HG02623 (cell line): ENCODE data around the gene PDZD2.
A peak's percentile ranks its signal among the peaks of the same experiment; 100 is the strongest.

Source experiments
- ATAC-seq: cut with Tn5 transposase; IDR thresholded peaks from one replicate; pipeline ENCODE4 v1.9.1; 2021; ENCODE audit warnings: moderate library complexity; ENCODE audit not compliant: unreplicated experiment

Gene PDZD2

DNA sequence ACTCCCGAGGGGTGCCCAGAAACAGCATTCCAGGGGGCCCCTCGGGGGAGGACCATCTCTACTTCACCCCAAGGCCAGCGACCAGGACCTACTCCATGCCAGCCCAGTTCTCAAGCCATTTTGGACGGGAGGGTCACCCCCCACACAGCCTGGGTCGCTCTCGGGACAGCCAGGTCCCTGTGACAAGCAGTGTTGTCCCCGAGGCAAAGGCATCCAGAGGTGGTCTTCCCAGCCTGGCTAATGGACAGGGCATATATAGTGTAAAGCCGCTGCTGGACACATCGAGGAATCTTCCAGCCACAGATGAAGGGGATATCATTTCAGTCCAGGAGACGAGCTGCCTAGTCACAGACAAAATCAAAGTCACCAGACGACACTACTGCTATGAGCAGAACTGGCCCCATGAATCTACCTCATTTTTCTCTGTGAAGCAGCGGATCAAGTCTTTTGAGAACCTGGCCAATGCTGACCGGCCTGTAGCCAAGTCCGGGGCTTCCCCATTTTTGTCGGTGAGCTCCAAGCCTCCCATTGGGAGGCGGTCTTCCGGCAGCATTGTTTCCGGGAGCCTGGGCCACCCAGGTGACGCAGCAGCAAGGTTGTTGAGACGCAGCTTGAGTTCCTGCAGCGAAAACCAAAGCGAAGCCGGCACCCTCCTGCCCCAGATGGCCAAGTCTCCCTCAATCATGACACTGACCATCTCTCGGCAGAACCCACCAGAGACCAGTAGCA, 451.3 kb downstream of the PDZD2 start:
- ATAC-seq, result no peak

- ATAC-seq, result no peak
Observed at GRCh38 chr5:32090755-32091128, 451.8 kb downstream of the PDZD2 start.

DNA sequence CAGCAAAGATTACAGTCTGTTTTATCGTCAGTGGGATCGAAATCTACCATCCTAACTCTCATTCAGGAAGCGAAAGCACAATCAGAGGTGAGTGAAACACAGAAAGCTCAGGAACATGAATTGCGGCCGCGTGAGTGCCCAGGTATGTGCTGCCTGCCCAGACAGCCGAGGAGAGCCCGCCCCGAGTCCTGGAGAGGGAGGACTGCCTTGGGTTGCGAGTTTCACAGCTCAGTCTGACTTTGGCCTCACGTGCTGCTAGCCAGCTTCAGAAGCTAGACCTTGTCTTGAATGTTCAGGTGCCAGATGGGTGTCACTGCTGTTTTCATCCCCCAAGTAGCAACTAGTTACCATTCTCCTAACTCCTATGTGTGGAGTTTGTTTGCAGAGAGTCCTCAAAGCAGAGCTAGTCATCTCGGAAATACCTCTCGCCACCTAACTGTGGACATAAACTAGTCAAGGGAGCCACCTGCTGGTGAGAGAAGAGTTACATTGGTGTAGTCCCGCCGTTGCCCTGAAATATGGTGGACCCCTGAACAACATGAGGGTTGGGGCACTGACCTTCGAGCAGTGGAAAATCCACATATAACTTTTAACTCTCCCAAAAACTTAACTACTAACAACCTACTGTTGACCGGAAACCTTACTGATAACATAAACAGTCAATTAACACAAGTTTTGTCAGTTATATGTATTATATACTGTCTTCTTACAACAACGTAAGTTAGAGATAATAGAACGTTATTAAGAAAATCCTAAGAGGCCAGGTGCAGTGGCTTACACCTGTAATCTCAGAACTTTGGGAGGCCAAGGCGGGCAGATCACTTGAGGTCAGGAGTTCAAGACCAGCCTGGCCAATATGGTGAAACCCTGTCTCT, 454.2 kb downstream of the PDZD2 start:
- peak; percentile 93 for ATAC-seq

GRCh38 chr5:32094691-32095090, 455.8 kb downstream of the PDZD2 start:
- no peak for ATAC-seq

DNA sequence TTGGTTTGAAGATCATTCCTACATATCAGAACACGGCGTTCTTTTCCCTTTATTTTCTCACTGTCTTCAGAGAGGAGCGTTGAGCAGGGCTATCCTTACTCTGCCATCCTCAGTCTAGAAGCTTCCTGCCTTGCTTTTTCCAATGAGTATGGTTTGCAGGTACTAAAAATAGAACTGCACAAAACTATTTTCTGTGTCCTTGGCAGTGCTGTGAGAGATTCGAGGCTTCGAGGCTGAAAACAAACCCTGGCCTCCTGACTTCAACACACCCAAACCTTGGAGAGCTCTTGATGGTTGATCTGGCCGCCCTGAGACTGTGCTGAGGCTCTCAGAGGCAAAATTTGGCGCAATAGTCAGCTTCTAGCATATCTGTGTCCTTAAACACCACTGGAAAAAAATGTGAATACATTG, 456.3 kb downstream of the PDZD2 start:
- ATAC-seq, result no peak

DNA sequence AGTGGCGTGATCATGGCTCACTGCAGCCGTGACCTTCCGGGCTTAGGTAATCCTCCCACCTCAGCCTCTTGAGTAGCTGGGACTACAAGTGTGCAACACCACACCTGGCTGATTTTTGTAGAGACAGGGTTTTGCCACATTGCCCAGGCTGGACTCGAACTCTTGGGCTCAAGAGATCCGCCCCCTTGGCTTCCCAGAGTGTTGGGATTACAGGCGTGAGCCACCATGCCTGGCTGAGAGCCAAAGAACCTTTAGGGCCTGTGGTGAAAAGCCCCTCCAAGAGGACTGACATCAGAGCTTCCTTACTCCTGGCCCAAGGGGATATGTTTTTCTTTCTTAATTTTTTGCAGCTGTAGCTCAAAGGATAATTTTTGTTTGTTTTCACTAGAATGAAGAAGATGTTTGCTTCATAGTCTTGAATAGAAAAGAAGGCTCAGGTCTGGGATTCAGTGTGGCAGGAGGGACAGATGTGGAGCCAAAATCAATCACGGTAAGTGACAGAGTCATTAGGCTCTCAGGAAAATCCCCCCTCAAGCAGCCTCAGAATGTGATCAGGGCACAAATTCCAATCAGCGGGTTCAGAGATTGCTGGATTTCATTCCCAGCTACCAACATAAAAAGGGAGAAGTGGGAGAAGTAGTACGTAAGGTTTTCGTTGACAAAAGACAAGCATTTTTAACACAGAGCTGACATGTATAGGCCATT, 458.1 kb downstream of the PDZD2 start:
- no peak for ATAC-seq

- ATAC-seq, result no peak
Observed at GRCh38 chr5:32098291-32098690, 459.4 kb downstream of the PDZD2 start.

DNA sequence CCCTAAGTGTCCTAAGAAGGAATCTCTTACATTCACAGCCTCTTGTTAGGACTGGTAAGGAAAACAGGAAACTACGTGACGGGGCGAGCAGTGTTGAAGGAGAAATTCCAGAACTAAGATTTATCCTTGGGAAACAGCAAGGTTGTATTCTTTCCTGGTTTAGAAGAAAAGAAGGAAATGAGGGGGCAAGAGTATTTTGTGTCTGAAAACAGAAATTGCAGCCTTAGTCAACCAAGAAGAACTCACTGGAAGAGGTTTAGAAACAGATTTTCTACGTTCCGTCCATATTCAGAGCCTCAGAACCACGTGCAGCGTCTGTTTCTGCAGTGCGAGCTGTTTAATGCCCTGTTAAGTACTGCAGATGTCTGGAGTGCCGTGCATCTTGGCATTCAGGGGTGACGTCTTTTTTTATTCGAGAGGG, 460.0 kb downstream of the PDZD2 start:
- ATAC-seq, result no peak

GRCh38 chr5:32099486-32100035, 460.6 kb downstream of the PDZD2 start:
- ATAC-seq, result no peak

DNA sequence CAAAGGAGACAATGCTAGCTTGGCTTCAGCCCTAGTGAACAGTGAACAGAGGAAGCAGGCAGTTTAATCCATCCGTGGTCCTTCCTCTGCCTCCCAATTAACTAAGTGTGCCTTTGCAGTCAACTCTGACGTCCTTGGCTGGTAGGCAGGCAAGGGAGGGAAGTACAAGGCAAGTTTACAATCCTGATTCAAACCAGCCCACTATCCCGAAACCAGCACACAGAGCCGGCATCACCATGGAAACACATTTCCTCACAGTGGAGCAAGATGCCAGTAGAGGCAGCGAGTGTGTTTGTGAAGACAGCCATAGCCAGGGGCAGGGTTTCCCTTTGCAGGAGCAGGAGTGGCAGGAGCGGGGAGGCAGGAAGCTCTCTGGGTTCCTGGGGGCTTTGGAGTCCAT, 461.3 kb downstream of the PDZD2 start:
- ATAC-seq, result no peak

- ATAC-seq, result no peak
Observed at GRCh38 chr5:32100691-32101302, 461.9 kb downstream of the PDZD2 start.

GRCh38 chr5:32102254-32102986, 463.5 kb downstream of the PDZD2 start:
- no peak for ATAC-seq

- ATAC-seq, result no peak
Observed at GRCh38 chr5:32103521-32103920, 464.6 kb downstream of the PDZD2 start.

DNA sequence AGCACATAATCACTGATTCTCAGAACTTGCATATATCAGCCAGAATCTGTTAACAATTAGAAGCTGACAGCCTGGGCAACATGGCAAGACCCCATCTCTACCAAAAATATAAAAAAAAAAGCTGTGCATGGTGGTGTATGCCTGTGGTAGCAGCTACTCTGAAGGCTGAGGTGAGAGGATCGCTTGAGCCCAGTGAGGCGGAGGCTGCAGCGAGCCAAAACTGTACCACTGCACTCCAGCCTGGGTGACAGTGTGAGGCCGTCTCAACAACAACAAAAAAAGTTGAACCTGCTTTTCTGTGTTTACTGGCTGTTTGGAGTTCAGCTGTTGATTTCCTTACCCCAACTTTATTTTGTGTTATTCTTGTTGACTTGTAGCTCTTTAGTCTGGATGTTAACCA, 468.4 kb downstream of the PDZD2 start:
- ATAC-seq, result no peak

GRCh38 chr5:32108167-32108566, 469.2 kb downstream of the PDZD2 start:
- ATAC-seq, result no peak

- no peak for ATAC-seq
Observed at GRCh38 chr5:32109236-32109635, 470.3 kb downstream of the PDZD2 start.

- no peak for ATAC-seq
Observed at GRCh38 chr5:32110111-32110696, 471.3 kb downstream of the PDZD2 start.

DNA sequence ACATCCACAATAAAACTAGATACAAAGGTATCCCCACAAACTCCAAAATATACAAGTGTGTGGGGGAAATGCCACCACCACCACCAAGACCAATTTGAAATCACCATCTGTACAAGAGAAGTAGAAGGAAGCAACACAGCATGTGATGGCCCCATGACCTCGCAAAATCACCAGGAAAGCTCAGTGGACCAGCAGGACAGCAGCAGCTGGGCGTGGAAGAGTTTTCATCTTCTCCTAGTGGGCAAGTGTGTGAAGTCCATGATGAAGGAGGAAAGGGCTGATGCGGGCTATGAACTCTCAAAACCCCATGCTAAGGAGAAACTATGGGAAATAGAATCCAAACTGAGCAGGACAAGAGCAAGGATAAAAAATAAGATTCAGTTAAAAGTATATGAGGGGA, 477.1 kb downstream of the PDZD2 start:
- ATAC-seq, result no peak

- no peak for ATAC-seq
Observed at GRCh38 chr5:32116574-32117313, 477.8 kb downstream of the PDZD2 start.
